GM18870 (cell line): ENCODE measurements around the gene BTBD9.

Experiments used
- ATAC-seq: cut with Tn5 transposase; IDR thresholded peaks from one replicate; pipeline ENCODE4 v1.9.1; 2021; ENCODE audit warnings: moderate library complexity; ENCODE audit not compliant: unreplicated experiment

Gene BTBD9

DNA sequence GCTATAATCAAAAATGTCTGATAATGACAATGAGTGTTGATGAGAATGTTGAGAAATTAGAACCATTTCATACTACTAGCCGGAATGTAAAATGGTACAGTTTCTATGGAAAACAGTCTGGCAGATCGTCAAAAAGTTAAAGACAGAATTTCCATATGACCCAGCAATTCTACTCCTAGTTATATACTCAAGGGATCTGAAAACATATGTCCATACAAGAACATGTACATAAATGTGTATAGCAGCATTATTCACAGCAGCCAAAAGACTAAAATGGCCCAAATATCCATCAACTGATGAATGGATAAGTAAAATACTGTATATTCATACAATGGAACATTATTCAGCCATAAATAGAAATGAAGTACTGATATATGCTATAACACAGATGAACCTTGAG is 236.2 kb downstream of the BTBD9 start:
- no peak for ATAC-seq

GRCh38 chr6:38400764-38401163 is 239.0 kb downstream of the BTBD9 start:
- ATAC-seq: no peak

- ATAC-seq: no peak
These were observed 239.6 kb downstream of the BTBD9 start for GRCh38 chr6:38400101-38400500.

GRCh38 chr6:38396209-38396608 is 243.5 kb downstream of the BTBD9 start:
- no peak for ATAC-seq

GRCh38 chr6:38393986-38394385 is 245.7 kb downstream of the BTBD9 start:
- ATAC-seq: no peak

GRCh38 chr6:38391626-38392579 is 247.8 kb downstream of the BTBD9 start:
- ATAC-seq: no peak

DNA sequence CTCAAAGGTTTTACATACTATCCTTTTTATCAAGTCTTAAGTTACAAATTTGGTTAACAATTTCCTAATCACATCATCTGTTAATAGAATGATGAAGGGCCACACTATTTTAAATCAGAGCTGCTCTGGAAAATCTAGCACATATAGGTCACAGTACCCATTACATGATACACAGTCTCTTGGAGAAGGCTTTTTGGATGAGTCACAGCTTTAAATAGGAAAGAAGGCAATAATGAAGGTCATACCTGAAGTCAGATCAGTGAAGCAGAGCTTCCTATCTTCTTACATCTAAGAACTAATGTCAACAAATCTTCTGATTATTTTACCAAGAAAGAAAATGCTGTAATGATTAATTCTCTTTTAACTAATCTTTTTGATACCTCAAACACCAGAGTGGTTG is 248.5 kb downstream of the BTBD9 start:
- no peak for ATAC-seq

DNA sequence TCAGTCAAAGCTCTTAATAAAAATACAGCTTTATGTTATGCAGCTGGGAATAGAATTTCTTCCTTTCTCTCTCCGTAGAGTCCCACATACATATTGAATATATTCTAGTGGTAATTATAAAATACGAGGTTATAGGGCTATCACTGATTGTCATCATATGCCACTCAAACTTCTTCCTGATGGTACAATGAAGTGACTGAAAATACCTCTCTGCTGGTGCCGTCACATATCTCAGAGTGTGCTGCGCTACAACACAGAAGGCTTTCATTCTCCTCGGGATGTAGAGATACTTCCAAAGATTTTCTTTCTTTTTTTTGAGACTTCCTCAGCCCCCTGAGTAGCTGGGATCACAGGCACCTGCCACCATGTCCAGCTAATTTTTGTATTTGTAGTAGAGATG is 249.9 kb downstream of the BTBD9 start:
- no peak for ATAC-seq

DNA sequence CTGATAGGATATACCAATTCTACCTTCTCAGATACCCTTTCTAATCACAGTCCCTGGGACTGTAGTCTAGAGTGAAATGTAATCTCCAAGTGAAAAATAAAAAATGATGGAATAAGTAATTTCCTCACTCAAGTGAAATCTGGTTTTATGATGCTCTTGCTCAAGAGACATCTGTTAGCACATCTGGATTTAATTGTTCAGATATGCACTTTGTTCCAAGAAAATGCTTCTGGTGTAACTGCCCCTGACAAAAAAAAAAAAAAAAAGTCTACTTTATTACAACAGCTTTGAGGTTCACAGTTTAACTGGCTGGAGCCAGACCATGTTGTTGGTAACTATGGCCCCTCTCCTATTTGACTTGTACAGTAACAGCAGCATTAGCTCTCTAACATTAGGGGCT is 251.8 kb downstream of the BTBD9 start:
- ATAC-seq: no peak

DNA sequence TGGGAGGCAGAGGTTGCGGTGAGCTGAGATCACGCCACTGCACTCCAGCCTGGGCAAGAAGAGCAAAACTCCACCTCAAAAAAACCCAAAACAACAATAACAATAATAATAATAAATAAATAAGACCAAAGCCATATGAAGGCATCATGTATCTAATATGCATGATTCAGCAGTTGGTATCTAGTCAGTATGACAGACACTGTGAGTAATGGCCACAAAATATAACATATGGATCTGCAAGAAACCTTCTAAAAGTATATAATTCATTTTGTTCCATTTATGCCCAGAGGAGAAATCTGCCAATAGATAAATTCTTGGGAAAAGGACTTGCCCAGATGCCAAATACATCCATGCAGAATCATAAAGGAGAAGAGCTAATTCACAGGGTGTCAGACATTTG is 252.3 kb downstream of the BTBD9 start:
- ATAC-seq: no peak

DNA sequence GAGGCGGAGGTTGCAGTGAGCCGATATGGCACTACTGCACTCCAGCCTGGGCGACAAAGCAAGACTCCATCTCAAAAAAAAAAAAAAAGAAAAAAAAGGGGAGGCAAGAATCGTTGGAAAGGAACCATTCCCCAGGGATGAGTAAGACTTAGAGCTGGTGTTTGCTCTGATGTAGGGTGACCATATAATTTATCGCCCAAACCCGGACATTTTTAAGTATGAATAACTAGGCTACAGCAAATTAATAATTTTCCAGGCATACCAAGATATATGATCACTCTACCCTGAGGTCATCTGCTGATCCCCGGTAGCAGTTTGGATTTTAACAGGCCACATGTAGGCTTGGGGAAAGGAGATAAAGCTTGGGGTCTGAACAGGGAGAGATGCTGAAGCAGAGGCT is 260.9 kb downstream of the BTBD9 start:
- ATAC-seq: no peak

DNA sequence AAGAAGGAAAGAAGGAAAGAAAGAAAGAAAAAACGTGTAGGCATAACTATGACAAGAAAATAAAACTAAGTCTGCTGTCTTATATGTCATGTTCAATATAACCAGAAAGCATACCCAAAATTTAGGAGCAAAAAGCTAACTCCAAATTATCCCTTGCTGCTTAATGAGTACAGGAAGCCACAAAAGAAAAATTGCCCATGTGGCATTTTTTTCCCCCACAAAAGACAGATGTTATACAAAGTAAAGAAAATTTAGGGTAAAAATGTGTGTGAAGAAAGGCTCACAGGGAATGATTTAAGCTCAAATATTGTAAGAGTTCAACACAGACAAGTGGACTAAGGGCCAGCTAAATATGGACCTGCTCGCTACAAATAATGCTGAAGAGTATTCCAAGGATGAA is 263.8 kb downstream of the BTBD9 start:
- ATAC-seq: no peak

DNA sequence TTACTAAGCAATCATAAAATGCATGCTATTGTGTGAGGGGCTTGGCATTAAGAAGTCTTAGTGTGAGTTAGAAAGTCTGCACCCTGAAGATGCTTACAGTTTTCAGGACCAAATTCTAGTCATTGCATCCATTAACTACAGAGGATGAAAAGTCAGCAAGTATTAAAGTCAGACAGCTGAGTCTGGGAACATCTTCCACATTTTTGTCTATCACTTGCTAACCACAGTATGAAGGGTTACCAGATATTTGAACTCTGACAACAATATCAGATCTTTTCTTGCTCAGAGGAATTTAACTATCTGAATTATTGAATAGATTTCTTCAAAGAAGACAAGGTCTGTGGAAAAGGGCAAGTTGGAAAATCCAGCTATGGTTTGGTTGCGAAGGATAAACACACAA is 264.4 kb downstream of the BTBD9 start:
- no peak for ATAC-seq

DNA sequence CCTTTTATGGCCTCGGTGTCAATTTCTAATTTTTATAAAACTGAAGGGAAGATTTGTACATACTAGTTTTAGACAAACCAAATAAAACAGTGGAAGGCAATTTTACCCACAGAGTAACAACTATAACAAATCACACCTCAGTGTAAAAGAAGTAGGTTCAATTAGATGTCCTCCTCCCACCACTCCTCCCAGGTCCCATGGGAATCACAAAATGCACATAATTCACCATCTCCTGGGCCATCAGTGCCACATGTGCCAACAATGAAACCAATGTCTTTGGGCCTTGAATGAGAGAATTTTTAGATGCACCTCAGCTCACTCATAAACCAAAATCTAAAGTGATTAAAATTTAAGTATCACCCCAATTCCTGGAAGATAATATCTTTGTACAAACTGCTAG is 267.8 kb downstream of the BTBD9 start:
- ATAC-seq: no peak

DNA sequence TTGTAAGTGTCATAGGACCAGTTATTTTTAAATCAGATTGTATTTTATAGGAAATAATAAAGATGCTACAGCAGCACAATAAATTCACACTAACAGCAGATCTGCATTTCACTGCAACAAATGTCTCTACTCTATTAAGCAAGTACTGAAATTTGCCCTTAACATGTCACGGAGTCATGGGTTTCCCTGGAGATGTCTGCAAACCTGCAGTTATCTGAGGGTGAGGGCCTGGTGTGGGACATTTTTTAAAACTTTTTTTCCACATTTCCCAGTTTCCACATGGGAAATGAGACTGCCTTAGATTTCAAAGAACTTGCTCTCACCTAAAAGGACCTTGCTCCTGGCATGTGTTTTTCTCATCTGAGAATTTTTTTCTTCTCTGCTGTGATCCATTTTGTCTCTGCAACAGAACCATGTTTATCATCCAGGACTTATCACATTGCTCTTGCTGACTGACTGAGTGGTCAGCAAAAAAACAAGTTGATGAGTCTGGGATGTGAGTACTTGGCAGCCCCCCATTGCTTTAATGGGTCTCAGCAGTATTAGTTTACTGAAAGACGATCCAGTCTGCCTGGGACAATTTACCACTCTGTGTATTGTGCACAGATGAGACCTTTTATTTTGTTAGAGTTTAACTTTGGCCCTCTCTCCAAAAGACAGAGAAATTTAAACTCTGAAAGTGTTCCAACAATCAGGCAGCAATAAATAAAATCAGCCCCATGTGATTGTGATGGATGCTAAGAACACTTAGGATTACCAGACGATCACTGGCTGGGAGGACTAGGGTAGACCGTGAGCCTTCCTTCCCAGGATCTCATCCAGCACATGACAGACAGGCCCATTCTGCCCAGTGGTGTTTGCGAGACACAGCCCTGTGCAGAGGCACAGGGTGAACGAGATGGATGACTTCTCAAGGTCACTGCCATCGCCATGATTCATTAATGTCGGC is 268.8 kb downstream of the BTBD9 start:
- ATAC-seq: no peak

- ATAC-seq: no peak
These were observed 272.5 kb downstream of the BTBD9 start for GRCh38 chr6:38367231-38367630.

DNA sequence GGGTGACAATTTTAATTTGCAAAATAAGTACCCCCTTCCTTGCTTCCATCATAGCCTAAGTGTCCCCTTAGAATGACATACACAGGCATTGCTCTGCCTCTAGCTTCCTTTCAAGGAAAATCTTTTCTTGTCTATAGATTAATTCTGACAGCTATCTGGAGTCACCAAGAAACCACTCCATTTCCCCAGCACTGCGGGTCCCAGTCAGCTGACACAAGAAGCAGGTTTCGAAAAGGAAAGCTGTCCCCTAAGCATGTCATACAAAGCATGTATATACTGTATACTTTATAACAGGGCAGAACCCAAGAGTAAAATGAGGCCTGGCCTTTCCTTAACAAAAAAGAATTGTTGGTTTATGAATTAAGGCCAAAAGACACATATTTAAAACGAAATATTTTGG is 273.5 kb downstream of the BTBD9 start:
- ATAC-seq: no peak

DNA sequence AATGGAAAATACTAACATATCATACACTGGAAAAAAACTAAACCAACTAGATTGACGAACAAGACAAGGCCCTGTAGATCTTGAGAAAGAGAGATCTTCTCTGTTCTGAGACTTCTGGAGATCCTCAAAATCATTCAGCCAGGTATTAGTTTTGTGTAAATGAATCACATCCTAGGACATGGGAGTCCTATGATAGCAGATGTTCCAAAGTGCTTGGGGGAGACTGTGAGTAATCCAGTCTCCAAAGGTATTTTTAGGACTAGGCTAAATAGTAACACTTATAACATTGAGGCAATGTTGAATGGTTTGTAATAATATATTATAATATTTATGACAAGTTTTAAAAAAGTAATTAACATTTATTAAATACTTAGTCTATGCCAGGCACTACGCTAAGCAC is 275.0 kb downstream of the BTBD9 start:
- no peak for ATAC-seq

GRCh38 chr6:38364127-38364526 is 275.6 kb downstream of the BTBD9 start:
- ATAC-seq: no peak

DNA sequence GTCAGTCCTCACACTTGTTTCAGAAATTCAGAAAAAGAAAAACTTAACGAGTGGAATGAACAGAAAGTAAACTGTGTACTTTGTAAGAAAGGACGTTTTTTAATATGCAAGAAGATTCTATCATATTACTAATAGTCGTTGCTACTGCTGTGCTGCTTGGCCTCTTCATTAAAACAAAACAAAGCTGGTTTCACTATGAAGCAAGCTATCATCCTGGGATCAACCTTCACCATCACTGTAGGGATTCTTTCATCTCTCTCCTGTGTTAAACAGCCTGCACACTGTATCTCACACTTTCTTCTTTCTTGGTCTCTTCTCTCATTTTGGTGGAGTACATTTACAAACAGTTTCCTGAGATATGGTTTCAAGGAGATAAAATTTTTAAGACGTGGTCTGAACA is 284.2 kb downstream of the BTBD9 start:
- ATAC-seq: no peak

DNA sequence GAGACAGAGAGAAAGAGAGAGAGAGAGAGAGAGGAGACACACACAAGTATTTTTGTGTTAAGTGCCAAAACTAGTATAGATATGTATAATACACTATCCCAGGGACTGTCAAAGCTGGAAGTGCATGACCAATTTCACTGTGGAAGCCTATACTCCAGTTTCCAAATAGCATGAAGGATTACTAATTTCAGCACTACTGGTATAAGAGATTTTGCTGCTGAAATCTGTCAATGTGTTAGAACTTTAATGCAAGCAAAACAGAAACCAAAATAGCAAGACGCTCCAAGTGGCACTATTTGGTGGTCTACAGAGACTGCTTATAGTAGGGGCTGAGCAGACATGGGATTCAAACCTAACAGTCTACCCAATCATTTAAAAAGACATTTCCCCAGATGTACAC is 284.8 kb downstream of the BTBD9 start:
- no peak for ATAC-seq

GRCh38 chr6:38354037-38354381 is 285.7 kb downstream of the BTBD9 start:
- no peak for ATAC-seq
